GM19467 (cell line): ENCODE measurements around the gene RAC3.

Experiments
- ATAC-seq: cut with Tn5 transposase; IDR thresholded peaks from one replicate; pipeline ENCODE4 v1.9.1; 2021; ENCODE audit warnings: mild to moderate bottlenecking, moderate library complexity; ENCODE audit not compliant: unreplicated experiment

Gene RAC3

DNA sequence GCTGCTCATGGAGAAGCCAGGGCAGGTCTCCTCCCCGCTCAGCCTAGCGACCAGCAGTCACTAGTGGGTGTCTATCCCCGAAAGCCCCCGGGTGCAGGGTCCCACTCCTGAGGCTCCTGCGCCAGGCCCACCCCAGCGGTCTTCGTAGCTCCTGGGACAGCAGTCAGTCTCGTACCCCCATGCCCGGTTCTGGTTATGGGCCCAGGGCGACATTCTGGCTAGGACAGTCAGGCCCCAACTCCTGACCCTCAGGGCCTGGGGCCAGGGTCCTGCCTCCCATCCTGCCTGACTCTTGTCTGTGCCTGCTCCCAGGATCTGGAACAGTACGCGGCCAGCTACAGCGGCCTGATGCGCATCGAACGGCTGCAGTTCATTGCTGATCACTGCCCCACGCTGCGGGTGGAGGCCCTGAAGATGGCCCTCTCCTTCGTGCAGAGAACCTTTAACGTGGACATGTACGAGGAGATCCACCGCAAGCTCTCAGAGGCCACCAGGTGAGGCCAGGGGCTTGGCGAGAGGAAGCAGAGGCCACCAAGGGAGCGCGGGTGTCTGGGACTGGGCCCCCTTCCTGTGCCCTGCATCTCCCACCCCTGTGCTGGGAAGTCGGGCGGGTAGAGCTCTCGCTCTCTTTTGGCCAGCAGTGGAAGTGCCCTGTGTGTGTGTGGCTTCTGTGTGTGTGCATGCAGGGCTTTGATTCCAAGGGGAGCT, 22.2 kb downstream of the RAC3 start:
- no peak for ATAC-seq

DNA sequence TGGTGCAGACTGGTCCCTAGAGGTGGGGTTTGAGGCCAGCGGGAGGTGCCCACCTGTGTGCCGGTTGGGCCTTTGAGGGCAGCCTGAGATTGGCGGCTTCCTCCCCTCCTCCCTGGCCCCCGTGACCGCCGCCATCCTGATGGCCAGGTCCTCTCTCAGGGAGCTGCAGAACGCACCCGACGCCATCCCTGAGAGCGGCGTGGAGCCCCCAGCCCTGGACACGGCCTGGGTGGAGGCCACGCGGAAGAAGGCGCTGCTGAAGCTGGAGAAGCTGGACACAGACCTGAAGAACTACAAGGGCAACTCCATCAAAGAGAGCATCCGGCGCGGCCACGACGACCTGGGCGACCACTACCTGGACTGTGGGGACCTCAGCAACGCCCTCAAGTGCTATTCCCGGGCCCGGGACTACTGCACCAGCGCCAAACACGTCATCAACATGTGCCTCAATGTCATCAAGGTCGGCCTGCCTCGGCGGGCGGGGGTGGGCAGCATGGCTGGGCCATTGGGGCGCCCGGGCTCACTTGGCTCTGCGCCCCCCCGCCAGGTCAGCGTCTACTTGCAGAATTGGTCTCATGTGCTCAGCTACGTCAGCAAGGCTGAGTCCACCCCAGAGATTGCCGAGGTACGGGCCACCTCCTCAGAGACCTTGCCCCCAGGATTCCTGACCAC, 23.0 kb downstream of the RAC3 start:
- ATAC-seq, result no peak

DNA sequence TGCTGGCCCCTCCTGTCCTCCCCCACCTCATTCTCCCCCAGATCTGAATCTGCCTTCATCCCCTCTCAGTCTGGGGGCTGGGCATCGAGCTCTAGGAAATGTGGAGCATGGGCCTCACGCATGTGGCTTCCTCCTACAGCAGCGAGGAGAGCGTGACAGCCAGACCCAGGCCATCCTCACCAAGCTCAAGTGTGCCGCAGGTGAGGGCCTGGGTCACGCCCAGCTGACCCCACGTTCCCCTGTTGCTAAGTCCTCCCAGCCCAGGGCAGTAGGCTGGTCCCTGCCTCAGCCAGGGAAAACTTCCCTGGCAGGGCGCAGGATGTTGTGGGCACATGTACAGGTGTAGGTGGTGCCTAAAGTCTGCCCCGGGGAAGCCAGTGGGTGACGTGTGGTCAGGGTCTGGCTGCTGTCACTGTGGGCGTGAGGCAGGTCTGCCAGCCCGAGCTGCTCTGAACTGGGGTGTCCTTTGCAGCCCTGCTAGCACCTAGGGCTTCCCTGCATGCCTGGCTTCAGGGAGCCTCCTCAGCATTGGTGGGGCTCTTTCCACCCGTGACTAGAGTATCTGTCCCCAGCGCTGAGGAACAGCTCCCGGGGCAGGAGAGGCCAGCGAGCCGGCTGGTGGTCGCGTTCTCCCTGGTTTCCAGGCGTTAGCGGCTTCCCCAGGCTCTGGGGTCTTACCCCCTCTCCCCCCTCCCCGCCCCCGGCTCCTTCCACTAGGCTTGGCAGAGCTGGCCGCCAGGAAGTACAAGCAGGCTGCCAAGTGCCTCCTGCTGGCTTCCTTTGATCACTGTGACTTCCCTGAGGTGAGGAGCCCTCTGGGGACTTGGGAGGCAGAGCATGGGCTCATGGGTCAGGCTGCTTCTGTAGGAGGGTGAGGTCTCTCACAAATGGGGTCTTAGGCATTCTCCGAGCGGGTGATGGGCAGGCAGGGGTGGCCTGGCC, 23.8 kb downstream of the RAC3 start:
- ATAC-seq, result no peak

DNA sequence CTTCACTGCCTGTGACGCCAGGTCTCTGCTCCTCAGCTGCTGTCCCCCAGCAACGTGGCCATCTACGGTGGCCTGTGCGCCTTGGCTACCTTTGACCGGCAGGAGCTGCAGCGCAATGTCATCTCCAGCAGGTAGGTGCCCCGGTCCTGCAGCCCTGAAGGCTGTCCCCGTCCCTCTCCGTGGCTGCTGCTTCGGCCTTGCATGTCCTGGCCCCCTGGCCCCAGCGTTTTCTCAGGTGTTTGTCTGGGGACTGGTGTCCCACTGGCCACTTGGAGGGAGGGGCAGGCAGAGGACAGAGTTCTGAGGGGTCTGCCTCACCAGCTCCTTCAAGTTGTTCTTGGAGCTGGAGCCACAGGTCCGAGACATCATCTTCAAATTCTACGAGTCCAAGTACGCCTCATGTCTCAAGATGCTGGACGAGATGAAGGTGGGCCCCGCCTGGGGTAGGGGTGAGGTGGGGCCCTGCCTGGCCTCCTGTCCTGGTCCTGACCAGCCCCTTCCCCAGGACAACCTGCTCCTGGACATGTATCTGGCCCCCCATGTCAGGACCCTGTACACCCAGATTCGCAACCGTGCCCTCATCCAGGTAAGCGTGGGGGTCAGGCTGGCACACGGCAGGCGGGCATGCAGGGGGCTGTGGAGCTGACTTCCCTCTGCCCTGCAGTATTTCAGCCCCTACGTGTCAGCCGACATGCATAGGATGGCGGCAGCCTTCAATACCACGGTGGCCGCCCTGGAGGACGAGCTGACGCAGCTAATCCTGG, 24.7 kb downstream of the RAC3 start:
- no peak for ATAC-seq

DNA sequence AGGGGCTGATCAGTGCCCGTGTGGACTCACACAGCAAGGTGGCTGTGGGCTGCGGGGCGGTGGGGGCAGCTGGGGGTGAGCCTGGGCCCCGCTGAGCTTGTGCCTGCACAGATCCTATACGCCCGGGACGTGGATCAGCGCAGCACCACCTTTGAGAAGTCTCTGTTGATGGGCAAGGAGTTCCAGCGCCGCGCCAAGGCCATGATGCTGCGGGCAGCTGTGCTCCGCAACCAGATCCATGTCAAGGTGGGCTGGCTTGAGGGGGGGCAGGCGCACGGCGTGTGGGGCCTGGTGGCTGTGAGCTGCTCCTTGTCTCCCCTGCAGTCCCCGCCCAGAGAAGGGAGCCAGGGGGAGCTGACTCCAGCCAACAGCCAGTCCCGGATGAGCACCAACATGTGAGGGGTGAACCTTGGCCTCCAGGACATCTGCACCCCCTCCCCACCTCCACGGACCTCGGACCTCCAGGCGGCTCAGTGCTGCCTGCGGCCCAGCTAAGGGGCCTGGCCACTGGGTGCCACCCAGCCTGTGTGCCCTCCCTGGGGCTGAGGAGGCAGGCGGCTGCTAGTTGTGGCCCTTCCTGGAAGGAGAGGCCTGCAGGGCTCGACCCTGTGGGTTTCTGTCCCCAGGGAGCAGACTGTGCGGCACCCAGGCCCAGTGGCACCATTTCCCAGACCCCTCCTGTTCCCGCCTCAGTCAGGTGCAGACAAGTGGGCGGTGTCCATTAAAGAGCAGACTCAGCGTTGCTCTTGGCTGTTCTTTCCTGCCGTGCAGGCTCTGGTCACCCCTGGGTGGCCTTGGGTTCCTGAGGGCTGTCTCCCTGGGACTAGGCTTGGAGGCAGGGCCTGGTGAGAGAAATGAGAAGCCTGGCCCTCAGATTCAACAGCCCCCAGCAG, 25.5 kb downstream of the RAC3 start:
- ATAC-seq, result no peak

DNA sequence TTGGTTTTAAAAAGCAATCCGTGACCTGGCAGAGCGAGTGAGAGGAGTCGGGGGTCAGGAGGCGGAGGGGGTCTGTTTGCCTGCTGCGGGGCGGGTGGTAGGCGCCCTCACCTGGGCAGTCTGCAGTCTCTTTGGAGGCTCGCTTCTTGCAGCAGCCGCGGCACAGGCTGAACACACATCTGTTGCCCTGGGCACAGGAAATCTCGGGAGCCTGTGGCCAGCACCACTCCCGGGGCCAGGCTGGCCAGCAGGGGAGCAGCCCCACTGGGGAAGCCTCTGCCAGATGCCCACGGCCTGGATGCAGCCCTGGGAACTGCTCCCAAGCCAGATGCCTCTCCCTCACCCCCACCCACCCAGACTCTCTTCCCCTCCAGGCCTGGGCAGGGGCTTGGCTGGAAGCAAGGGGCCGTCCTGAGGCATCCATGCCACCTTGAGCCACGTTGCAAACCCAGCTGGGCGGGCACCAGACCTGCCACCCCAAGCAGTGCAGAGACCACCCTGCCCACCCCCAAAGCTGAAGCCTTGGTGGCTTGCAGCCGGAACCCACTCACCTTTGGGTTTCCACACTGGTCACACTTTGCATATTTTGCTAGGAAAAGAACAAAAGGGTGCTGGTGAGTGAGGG, 26.9 kb downstream of the RAC3 start:
- no peak for ATAC-seq

DNA sequence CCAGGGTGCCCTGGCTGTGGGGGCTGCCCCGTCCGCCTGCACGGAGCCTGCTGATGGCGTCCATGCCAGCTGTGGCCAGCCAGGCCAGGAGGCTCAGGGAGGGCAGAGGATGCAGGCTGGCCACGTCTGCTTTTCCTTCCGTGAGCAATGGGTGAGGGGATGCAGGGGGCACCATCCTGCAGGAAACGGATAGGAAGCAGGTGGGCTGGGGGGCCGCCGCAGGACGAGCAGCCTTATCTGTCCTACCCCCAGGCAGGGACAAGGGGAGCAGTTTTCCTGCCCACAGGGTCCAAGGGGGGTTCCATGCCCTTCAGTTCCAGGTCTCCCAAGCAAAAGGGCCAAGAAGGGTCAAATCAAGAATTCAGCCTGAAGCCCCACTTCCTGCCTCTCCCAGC, 27.4 kb downstream of the RAC3 start:
- no peak for ATAC-seq

DNA sequence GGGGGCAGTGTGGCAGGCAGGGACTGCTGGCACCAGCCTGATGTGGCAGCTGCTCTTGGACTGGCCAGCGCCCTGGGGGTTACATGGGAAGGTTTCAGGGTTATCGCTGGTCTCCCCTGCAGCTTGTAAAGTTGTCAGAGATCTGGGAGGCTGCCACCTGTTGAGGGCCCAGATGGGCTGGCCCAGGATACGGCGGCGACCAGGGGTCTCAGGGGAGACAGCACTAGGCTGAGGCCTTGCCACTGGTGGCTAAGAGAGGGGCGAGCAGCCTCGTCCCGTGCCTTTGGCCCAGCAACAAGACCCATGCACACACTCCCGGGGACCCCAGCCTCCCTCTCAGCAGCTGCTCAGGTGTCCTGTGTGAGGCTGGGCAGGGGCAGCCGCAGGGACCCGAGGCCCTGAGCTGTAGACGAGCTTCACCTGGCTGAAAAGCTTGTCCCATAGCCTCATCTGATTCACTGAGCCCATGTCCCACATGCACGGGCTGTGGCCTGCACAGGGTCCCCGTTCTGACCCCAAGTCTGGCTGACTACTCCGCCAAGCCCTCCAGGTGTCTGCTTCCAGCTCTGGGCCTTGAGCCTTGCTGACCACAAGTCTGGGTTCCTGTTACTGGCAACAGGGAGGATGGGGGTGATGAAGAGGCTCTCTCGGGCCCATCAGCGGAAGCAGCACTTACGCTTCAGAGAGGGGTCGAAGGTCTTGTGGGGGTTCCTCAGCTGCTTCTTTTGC, 28.0 kb downstream of the RAC3 start:
- no peak for ATAC-seq

DNA sequence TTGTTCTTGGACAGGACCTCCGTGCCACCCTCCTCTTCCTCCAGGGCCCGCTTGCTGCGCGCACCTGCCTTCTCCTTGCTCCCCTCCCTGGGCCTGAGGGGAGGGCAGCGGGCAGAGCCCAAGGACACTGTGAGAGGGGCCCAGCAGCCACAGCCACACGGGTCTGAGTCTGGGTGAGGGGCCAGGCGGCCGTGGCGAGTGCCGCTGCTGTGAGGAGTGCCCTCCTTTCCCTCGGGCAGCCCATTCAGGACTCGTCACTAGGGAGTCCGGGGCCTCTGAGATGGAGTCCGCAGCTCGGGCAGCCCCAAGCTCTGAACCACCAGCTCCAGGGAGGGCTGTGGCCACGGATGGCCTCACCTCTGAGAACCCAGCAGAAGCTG, 28.5 kb downstream of the RAC3 start:
- no peak for ATAC-seq

DNA sequence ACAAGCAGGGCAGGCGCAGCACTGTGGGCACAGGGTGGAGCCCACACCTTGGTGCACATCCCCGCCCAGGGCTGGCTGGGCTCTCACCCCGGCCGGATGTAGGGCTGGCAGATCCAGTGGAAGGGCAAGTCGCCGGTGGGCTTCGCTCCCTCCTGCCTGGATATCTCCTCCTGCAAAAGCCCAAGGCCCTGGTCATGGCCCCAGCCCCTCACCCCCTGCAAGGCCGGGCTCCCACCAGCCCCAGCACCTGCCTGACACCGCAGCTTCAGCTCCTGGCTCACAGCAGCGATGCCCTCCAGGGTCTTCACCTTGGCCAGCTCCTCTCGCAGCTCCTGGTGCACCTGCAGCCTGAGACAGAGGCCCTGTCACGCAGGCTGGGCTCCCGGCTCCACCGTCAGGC, 29.1 kb downstream of the RAC3 start:
- ATAC-seq, result no peak

DNA sequence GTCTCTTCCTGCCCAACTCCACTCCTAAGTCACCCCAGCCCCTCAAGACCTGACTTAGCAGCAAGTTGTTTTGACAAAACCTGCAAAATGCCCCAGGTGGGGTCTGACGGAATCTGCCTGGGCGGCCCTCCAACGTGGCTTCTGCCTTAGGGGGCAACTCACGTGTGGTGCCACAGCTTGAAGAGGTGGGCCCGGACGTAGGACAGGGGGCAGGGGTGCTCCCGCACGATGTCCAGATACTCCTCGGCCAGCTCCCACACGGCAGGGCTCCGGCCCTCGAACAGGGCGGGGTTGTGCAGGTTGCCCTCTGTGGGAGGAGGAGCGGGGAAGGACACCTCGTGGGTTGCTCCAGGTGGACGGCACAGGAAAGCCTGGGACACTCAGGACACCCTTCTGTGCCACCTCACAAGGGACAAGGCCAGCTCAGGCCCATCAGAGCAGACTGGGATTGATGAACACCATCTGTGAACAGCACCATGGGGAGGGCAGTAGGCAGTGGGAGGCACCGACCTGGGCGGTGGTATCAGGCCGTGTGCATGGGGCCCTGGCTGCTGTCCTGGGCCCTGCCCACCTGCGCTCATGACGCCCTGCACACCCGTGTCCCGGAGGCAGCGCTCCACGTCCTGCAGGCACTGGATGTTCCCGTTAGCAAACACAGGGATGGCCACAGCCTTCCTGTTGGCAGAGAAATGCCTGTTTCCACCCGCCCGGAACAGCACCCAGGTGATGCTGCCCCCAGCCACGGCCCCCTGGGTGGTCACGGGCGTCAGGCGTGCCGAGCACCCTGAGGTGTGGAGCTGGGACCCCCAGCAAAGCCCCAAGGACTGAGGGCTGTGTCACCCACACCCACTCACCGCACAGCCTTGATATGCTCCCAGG, 29.8 kb downstream of the RAC3 start:
- ATAC-seq, result no peak

DNA sequence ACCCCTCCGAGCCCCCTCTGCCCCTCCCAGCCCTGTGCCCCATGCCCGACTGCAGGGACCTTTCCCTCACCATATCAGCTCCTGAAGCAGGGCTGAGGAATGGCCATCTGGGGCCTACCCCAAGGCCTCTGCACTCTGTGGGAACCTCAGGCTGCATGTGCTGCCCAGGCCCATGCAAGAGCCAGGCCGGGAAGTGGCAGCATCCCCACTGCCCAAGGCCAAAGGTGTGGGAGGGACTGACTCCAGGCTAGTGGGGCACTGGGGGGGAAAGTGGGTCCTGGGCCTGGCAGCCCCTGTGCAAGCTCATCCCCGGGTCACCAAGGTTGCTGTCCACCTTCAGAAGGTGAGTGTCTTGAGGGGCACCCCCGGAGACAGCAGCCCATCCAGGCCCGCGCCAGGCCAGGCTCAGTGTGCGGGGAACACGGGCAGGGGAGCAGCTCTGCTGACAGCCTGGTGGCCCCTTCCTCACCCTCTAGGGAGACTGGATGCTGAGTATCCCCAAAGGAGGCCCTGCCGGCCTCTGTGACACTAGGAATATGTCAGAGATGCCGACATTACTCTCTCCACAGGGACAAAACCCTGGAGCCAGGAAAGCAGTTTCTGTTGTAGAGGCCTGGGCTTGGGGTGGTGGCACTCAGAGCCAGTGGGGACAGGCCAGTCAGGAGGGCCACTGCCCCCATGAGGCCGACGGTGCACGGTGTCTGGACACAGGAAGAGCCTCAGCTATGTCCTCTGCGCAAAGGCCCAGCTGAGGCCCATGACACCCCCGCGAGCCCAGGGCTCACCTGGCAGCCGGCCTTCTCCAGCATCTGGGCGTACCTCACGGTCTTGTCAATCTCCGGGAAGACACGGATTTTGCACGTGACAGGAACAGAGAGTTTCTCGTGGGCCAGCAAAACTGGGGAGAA, 30.9 kb downstream of the RAC3 start:
- ATAC-seq, result no peak

DNA sequence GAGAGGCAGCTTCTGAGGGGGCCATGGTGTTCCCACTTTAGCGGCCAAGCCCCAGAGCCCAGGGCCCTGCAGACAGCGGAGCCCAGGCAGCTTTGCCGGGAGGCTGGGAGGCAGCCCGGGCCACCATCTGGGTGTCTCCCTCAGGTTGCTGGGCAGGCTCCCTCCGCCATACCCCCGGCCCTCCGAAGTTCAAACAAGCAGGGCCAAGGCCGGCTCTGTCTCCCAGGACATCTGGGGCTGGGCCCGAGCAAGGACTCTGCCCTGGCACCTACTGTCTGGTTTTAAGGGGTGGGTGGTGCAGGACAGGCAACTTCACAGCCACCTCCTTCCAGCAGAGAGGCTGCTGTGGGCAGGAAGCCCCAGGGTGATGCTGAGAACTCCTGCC, 31.5 kb downstream of the RAC3 start:
- ATAC-seq, result no peak

DNA sequence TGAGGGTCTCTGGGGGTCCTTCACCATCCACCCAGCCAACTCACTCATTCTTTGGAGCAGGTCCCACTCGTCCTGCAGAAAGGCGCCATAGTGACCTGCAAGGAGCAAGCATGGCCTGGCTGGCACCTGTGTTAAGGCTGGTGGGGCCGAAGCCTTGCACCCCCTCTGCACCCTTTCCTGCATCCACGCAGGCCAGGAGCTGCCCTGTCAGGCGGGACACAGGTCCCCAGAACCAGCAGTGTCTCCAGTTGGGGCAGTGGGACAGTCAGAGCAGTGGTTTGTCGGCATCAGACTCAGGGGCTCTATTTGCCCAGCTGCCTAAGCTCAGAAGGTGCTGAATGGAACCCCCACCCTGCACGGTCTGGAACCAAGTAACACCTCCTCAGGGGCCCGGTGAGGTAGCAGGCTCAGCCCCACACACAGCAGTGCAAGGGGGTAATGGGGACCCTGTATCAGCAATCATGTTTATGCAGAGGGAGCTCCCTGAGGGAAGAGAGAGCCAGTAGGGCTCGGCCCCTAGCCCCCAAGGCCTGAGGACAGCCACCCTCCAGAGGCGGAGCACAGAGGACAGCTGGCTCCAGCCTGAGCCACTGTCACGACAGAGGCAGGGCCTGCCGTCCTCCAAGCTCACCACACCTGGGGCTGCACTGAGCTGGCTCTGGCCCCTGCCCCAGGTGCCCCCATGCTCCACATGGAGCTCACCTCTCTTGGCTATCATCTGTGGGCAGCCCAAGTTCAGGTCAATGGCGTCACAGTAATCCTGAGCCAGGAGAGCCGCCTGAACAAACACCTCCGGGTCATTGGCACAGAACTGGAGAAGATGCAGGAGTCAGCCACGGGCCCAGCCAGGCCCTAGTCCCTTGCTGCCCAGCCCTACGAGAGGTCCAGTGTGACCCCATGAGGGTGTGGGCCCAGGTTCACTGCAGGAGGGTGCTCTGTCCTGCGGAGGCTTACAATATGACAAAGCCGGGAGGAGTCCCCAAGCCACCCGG, 32.2 kb downstream of the RAC3 start:
- no peak for ATAC-seq

DNA sequence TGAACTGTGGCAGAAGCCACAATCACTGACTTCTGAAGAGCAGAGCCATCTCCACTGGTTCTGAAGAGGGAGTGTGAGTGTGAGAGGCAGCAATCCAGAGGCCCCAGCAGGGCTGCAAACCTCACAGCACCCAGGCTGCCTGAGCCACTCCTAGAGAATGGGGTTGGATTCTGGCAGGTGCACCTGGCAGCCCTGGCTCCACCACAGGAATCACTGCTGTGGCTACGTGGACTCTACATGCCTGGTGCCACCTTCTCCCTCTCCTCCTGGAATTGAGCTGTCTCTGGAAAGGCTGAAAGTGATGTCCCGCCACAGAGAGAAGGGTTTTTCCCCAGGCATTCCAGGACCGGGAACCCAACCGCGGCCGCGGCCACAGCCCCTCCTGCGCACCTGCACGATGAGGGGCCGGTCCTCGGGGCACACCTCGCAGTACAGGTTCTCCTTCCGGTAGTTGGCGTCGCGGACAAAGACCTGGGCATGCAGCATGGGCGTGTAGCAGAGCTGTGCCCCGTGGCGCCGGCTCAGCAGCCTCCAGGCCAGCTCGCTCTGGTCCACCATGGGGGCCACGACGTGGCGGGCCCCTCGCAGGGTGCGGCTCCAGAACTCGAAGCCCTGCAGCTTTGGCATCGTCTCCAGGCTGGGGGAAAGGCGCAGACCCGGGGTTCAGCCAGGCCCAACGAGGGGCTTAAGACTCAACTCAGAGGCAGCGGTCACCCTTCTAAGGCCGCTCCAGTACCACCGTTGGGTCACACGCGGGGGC, 33.1 kb downstream of the RAC3 start:
- no peak for ATAC-seq
